GM12873 (cell line): Measurements from ENCODE around the gene AMPD3.

Experiments used
- CTCF ChIP-seq: IDR thresholded peaks from 2 replicates; pipeline ENCODE4 v1.5.1; 2012; ENCODE audit warnings: low read depth, mild to moderate bottlenecking, moderate library complexity, low read length, control low read depth; ENCODE audit not compliant: insufficient read depth; ENCODE audit errors: missing control alignments

The AMPD3 gene

GRCh38 chr11:10543782-10544181, 88.7 kb downstream of the AMPD3 start:
- TF ChIP-seq CTCF = no peak

DNA sequence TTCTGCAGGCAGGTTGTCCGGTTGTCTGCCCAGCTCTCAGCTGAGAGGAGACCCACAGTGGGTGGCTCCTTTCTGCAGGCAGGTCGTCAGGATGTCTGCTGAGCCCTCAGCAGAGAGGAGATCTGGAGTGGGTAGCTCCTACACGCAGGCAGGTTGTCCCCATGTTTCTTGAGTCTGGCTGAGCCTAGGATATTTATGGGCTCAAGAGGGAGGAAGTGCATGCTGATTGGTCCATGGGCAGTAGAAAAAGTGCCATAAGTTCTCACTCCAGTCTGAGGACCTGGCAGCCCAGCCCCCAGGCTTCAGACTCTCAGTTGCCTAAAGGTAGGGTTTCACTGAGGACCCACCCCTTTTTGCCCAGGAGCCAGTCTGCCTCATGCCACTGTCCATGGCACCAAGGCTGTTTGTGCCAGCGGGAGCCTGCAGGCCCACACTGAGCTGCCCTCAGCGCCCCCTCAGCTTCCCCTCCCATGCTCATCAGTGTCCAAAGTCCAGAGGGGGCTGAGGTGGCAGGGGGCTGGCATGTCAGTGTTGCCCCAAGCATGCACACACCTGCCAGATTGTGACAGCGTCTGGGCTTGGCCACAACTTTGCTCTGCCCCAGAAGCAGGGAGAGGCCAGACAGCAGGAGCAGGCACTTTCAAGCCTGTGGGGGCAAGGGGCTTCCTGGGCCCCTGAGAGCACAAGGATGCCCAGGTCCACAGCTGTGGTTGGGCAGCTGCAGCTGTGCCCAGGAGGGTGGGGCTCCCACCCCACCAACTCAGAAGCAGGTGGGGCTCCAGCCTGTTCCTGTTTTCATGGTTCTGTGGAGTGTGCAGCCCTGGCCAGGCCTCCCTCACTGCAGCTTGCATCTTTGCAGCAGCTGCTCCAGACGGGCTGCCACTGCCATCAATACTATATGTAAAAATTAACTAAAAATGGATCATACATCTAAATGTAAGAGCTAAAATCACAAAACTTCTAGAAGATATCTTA, 89.7 kb downstream of the AMPD3 start:
- no peak for TF ChIP-seq CTCF

DNA sequence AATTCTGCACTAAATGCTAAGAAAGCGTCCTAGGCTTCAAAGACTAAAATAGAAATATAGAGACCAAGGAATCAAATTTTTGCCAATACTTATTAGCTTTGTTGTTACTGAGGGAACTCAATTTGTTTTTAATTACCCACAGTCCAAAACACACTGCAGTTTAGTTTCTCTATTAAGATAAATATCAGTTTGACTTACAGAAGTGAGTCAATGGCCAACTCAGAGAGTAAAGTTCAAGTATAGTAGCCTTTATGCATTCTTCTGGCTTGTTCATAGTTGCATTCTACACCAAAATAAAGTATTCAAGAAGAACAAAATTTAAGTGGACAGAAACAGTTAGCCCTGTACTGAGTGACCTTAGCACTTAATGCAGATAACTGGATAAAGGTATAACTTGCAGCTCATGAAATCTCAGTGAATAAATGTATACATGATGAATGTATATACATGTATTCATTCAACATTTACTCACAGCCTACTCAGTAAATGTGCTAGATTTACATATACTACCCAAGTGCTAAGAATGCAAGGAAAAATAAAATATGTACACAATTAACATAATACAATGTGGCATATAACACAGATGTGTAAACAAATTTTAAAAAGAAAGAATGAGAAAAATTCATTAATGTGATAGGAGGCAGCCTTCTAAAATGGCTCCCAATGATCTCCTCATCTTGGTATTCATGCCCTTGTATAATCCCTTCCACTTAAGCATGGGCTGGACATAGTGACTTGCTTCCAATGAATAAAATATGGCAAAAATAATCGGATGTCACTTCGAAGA, 95.6 kb downstream of the AMPD3 start:
- TF ChIP-seq CTCF = no peak

- TF ChIP-seq CTCF = no peak
These were observed 96.2 kb downstream of the AMPD3 start for GRCh38 chr11:10551290-10551592.

DNA sequence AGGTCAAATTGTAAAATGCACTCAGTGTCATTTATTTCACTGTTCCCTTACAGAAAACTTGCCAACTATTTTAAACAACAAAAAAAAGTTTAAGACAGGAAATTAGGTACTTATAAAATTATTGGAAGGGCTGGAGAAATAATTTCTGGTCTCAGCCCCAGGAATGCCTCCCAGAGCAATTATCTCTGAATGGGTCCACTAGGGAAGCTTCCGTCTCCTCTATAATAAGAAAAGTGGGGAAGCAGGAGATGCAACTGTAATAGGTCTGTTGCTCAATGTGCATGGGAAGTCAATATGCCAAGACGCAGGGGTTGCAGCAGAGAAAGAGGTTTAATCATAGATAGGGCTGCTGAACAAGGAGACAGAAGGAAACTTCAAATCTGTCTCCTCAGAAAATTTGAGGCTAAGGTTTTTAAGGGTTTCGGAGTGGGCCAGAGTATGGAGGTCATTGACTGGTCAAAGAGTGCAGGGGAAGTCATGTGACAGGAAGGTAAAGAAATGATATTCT, 96.8 kb downstream of the AMPD3 start:
- no peak for TF ChIP-seq CTCF

DNA sequence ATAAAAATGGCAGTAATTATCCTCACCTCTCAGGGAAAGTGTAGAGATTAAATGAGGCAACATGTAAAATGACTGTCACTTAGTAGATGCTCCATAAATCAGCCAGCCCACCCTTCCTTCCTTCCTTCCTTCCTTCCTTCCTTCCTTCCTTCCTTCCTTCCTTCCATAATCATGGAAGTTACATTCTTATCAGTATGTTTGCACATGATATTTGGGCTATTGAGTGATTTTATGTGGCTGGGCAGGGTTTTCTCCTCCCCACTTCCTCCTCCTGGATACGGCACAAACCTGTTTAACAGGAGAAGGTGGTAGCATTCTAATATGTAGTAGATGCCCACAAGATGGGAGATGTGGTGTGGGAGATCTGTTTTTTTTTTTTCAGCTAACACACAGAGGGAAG, 101.5 kb downstream of the AMPD3 start:
- TF ChIP-seq CTCF = no peak
